ENCODE measurements around the gene SLCO2B1.

DNA sequence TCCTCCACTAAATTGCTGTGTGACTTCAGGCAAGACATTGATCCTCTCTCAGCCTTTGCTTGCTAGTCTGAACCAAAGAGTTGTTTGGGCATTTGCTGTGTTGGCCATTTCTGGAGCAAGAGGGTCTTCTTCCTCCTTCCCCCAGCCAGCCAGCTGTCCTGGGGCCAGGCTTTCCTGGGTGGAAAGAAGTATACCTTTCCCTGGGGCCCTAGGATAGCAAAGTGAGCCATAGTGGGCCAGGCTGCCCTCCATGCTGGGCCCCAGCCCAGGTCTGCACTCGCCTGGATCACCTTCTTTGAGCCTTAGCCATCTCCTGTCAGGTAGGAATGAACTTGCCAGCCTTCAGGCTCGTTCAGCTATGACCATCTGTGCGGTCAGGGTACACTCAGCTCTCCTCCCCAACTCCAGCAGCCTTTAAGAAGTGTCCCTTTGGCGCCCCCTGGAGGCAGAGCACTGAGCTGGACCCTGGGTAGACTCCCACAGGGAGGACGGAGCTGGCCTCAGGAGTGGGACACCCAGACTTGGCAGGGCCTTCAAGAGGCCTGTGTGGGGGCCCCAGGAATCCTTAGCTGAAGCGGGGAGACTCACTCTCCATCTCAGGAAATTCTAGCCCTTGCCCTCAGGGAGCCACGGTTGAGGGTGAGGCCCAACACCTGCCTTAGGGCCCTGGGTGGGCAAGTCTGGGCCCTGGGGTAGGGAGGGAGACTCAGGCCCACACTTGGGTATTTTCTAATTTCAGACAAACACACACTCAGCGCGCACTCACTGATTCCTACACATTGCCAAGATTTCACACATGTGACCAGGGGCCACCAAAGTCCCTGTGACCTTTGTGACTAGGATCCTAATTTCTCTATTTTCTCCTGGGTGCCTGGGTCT, 54.0 kb downstream of the SLCO2B1 start:
- TF ChIP-seq EZH2 (IDR thresholded peaks at IDR 0.05; ENCODE audit: insufficient read depth, low read length): no peak
- TF ChIP-seq, protein P1, sequence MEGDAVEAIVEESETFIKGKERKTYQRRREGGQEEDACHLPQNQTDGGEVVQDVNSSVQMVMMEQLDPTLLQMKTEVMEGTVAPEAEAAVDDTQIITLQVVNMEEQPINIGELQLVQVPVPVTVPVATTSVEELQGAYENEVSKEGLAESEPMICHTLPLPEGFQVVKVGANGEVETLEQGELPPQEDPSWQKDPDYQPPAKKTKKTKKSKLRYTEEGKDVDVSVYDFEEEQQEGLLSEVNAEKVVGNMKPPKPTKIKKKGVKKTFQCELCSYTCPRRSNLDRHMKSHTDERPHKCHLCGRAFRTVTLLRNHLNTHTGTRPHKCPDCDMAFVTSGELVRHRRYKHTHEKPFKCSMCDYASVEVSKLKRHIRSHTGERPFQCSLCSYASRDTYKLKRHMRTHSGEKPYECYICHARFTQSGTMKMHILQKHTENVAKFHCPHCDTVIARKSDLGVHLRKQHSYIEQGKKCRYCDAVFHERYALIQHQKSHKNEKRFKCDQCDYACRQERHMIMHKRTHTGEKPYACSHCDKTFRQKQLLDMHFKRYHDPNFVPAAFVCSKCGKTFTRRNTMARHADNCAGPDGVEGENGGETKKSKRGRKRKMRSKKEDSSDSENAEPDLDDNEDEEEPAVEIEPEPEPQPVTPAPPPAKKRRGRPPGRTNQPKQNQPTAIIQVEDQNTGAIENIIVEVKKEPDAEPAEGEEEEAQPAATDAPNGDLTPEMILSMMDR (IDR thresholded peaks at IDR 0.05; ENCODE audit: insufficient read depth, low read depth, low read length): peak; percentile 75
